ENCODE results near the gene CFAP251. TPM values are rescaled to one million over a fixed set of nuclear protein-coding genes. Genes with fewer than 3 reads are reported as not detected.

Gene CFAP251
- total RNA-seq, 1 experiment from 2014 or later = 5.5 TPM

- H3K27me3 ChIP-seq (replicated peaks; ENCODE audit: insufficient read depth, low read depth, low read length, poor library complexity) = no peaks in the 10 kb centered on the region
- DNase-seq (ENCODE audit: low spot score) = no peak
- no TSS peak for BruUV-seq (replicated peaks)
- H3K27ac ChIP-seq (ENCODE audit: low read depth, low read length, poor library complexity, severe bottlenecking) = no peak overlapping the region
- H3K9me3 ChIP-seq (ENCODE audit: low read depth, low read length, poor library complexity, severe bottlenecking) = no peaks in the 10 kb centered on the region
- intact Hi-C loops (cut with micrococcal nuclease; ENCODE audit: unreplicated experiment) = no loop called here
- H3K36me3 ChIP-seq (ENCODE audit: insufficient read depth, low read length, poor library complexity, severe bottlenecking) = no peaks in the 10 kb centered on the region
- TF ChIP-seq EZH2 (IDR thresholded peaks at IDR 0.05; ENCODE audit: borderline replicate concordance, low read depth, low read length, poor library complexity, severe bottlenecking) (no peak), CTCF (conservative IDR thresholded peaks at IDR 0.05; ENCODE audit: low read depth, low read length) (no peak)
- CTCF ChIA-PET = no interaction called here
- POLR2A ChIA-PET (ENCODE audit: low non-redundant PET) = no interaction called here
- no peaks in the 10 kb centered on the region for H3K4me1 ChIP-seq (ENCODE audit: insufficient read depth, low read length, poor library complexity, severe bottlenecking)
- no peak overlapping the region for H3K4me3 ChIP-seq (ENCODE audit: low read depth, low read length, poor library complexity, severe bottlenecking)
Measured at GRCh38 chr12:122012184-122012583, 93.8 kb downstream of the CFAP251 start.

DNA sequence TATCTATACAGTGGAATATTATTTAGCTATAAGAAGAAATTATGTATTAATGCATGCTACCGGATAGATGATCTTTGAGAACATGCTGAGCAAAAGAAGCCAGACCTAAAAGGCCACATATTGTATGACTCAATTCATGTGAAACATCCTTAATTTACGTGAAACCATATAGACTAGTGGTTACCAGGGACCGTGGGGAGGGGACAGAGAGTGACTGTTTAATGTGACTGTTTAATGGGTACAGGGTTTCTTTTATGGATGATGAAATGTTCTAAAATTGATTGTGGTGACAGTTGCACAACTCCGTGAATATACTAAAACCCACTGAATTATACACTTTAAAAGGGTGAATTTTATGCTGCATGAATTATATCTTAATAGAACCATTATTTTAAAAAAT is 94.7 kb downstream of the CFAP251 start:
- BruUV-seq (replicated peaks) = no TSS peak
- POLR2A ChIA-PET (ENCODE audit: low non-redundant PET) = no interaction called here
- no peak for DNase-seq (ENCODE audit: low spot score)
- no peaks in the 10 kb centered on the region for H3K9me3 ChIP-seq (ENCODE audit: low read depth, low read length, poor library complexity, severe bottlenecking)
- intact Hi-C loops (cut with micrococcal nuclease; ENCODE audit: unreplicated experiment) = no loop called here
- no peaks in the 10 kb centered on the region for H3K4me1 ChIP-seq (ENCODE audit: insufficient read depth, low read length, poor library complexity, severe bottlenecking)
- no peak overlapping the region for H3K4me3 ChIP-seq (ENCODE audit: low read depth, low read length, poor library complexity, severe bottlenecking)
- no peaks in the 10 kb centered on the region for H3K27me3 ChIP-seq (replicated peaks; ENCODE audit: insufficient read depth, low read depth, low read length, poor library complexity)
- no peak for TF ChIP-seq EZH2 (IDR thresholded peaks at IDR 0.05; ENCODE audit: borderline replicate concordance, low read depth, low read length, poor library complexity, severe bottlenecking)
- no peak for TF ChIP-seq CTCF (conservative IDR thresholded peaks at IDR 0.05; ENCODE audit: low read depth, low read length)
- CTCF ChIA-PET = no interaction called here
- H3K27ac ChIP-seq (ENCODE audit: low read depth, low read length, poor library complexity, severe bottlenecking) = no peak overlapping the region
- H3K36me3 ChIP-seq (ENCODE audit: insufficient read depth, low read length, poor library complexity, severe bottlenecking) = no peaks in the 10 kb centered on the region

DNA sequence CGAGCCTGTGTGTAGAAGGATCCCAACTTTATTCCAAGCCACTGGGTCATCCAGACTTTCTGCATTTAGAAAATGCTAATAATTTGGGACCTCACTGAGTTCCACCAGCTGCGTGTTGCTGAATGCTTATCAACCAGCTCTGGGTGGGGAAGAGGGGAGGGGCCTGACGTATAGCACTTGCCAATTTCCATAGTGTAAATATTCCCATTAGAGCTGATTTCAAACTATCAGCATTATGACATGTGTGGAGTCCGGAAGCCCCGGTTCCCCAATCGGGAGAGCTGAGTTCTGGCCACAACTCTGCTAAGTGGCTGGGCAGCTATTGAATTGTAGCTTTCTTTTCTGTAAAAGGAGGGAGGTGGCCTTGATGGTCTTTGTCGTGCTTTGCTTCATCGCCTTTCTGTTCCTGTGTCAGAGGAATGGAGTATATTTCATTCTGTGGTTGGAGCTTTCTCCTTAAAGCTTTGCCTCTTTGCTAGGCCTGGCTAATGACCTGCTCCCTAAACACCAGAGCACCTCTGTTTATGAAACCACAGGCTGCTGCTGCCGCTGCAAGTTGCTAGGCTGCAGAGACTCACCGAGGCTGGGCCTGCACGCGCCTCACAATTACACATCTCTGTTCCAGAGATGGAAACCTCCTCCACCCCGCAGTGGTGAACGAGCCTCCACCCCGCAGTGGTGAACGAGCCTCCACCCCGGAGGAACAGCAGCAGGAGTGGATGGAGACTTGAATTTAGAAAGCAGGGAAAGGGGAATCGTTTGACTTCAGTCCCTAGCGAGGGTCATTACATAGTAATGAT is 95.6 kb downstream of the CFAP251 start:
- H3K4me1 ChIP-seq (ENCODE audit: insufficient read depth, low read length, poor library complexity, severe bottlenecking) = no peaks in the 10 kb centered on the region

More for the DNA sequence above, 95.6 kb downstream of the CFAP251 start:
- DNase-seq (ENCODE audit: low spot score) = no peak
- ChIA-PET CTCF (no interaction called here), POLR2A (ENCODE audit: low non-redundant PET) (no interaction called here)
- no peaks in the 10 kb centered on the region for H3K9me3 ChIP-seq (ENCODE audit: low read depth, low read length, poor library complexity, severe bottlenecking)
- TF ChIP-seq CTCF (conservative IDR thresholded peaks at IDR 0.05; ENCODE audit: low read depth, low read length) (no peak), EZH2 (IDR thresholded peaks at IDR 0.05; ENCODE audit: borderline replicate concordance, low read depth, low read length, poor library complexity, severe bottlenecking) (no peak)
- no peak overlapping the region for H3K4me3 ChIP-seq (ENCODE audit: low read depth, low read length, poor library complexity, severe bottlenecking)
- no peaks in the 10 kb centered on the region for H3K27me3 ChIP-seq (replicated peaks; ENCODE audit: insufficient read depth, low read depth, low read length, poor library complexity)
- BruUV-seq (replicated peaks) = no TSS peak
- intact Hi-C loops (cut with micrococcal nuclease; ENCODE audit: unreplicated experiment) = no loop called here
- no peaks in the 10 kb centered on the region for H3K36me3 ChIP-seq (ENCODE audit: insufficient read depth, low read length, poor library complexity, severe bottlenecking)
- no peak overlapping the region for H3K27ac ChIP-seq (ENCODE audit: low read depth, low read length, poor library complexity, severe bottlenecking)
